ENCODE measurements around the gene SDF4.

SDF4 gene

DNA sequence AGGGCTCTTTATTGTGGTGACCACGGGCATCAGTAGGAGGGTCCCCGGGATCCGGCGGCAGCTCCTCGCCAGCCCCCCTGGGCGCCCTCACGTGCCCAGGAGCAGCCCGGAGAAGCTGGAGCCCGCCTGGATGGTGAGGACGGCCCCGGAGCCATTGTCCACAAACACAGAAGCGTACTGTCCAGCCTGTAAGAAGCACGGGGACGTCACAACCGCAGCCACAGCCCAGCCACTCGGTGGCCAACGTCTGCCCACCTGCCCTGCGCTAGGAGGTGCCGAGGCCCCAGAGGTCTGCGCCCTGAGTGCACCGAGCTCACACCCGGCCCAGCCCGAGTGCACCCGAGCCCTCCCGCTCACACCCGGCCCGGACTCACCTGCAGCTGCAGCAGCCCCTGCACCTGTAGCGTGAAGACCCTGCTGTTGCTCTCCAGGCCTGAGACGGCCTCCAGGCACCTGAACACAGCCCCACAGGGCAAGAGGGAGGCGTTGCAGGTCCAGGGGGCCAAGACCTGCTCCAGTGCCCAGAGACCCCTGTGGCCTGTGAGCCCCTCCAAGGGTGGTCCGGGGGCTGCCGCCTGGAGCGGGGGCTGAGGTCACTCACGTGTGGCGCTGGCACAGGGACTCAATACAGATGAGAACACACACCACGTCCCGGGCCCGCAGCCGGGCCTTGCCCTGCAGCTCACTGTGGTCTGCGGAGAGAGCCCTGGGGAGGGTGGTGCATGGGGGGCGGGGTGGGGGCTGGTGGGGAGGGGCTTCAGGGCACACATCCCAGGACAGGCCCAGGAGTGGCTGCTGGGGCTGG lies 10.9 kb upstream of the SDF4 start:
- in situ Hi-C loops (cut with MboI; ENCODE audit: low sequenced_read_pairs): no loop called here

DNA sequence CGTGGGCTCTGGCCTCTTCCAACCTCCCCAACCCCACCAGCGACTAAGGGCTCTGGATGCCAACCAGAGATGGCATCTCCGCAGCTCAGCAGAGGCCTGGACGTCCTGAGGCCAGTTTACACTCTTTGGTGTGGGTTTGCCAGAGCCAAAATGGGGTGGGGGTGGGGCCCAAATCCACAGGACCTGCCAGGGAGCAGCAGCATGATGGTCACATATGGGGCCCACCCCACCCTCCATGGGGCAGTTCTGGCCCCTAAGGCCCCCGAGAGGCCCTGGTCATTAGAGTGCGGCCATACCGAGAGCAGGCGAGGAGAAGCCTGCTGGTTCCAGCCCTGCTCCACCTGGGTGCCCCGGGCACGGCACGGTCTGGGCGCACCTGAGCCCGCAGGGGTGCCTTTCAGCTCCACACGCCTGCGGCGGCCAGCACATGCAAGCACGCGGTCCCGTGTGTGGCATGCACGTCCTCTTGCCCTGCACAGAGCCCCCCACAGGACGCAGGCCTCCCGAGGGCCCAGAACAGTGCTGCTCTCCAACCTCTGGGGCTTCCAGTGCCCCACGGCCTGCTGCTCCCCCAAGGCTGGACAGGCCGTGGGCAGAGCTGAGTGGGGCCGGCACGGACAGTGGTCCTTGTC lies 9.9 kb upstream of the SDF4 start:
- in situ Hi-C loops (cut with MboI; ENCODE audit: low sequenced_read_pairs): no loop called here

DNA sequence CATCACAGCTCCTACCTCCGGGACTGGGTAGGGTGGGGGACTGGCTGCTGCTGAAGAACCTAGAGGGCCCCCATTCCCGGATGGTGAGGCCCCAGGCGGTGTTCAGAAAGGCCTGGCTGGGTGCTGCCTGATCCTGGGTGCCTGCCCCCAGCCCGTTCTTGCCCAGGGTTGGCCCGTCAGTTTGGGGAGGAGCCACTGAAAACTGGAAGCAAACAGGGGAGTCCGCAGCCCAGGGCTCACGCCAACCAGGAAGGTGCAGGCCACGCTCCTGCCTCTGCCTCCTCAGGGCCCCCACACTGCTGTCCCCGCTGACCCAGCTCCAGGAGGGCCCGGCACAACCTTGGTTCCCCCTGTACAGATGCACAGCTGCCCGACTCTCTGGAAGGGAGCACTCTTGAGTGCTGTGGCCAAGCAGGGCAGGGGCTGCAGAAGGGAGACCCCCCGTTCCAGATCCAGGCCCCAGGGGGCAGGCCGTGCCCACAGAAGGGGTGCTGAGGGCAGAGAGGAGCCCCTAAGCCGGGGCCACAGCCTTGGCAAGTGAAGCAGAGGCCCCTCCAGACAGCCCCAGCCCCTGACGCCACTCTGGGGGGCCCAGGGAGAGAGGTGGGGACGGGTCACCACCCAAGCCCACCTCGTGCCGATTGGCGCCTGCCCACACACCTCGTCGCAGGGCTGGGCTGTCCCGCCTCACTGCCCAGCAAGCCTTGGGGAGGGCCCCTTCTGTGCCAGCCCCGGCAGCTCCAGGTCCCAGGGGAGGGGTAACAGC lies 9.2 kb upstream of the SDF4 start:
- in situ Hi-C loops (cut with MboI; ENCODE audit: low sequenced_read_pairs): no loop called here

DNA sequence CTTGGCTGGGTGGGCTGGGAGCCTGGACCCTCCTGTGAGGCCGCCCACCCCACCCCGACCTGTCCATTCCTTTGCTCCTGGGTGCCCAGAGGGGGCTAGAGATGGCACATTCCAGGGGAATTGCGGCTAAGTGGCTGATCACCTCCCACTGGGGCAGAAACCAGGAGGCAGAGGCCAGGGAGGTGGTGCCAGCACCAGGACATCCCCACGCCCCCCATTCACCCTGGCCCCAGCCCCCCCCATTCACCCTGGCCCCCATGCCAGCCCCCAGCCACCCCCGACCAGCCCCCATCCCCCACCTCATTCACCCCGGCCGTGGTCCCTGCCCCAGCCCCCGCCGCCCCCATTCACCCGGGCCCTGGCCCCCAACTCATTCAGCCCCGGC lies 8.5 kb upstream of the SDF4 start:
- in situ Hi-C loops (cut with MboI; ENCODE audit: low sequenced_read_pairs): no loop called here

DNA sequence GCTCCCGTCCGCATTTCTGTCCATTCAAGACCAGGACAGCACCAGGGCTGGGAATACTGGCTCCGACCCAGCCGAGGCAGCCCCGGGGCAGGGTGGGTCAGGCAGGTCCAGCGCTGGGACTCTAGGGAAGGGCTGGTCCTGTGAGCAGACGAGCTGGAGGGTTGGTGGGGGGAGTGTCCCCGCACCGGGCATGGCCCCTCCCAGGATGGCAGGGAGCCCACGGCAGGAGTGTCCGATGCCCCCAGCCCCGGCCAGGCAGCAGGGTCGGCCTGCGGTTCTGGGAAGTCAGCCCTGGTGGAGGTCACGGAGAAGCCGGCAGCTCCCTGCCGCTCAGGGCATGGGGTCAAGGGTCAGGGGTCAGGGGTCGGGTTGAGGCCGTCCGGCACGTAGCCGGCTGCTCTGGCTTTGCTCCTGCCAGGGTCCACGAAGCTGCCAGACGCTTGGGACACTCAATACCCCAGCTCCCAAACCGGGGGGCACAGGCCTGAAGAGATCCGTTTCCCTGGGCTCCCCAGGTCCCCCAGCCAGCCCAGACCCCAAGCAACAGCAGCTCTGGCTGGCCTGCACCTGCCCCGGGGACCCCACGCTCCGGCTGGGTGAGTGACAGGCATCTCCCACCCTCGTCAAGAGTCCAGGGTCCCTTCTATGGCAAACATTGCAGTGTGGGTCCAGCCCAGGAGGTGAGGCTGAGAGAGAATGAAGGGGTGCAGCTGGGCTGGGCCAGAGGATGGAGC lies 8.0 kb upstream of the SDF4 start:
- in situ Hi-C loops (cut with MboI; ENCODE audit: low sequenced_read_pairs): no loop called here

DNA sequence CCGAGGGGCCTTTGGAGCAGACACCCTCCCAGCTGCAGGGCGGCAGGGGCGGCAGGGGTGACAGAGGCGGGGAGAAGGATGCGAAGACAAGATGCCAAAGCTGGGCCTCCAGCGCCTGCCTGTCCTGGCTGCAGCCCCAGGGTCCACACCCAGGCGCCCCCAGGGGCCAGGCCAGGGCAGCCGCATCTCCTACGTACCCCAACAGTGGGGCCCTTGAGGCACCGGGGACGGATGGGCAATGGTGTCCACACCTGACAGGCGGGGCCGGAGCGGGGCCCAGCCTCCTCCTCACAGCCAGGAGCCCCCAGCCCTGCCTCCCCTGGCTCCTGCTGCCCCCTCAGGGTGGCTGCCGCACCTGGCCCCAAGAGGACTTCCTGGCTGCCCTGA lies 7.4 kb upstream of the SDF4 start:
- in situ Hi-C loops (cut with MboI; ENCODE audit: low sequenced_read_pairs): no loop called here

DNA sequence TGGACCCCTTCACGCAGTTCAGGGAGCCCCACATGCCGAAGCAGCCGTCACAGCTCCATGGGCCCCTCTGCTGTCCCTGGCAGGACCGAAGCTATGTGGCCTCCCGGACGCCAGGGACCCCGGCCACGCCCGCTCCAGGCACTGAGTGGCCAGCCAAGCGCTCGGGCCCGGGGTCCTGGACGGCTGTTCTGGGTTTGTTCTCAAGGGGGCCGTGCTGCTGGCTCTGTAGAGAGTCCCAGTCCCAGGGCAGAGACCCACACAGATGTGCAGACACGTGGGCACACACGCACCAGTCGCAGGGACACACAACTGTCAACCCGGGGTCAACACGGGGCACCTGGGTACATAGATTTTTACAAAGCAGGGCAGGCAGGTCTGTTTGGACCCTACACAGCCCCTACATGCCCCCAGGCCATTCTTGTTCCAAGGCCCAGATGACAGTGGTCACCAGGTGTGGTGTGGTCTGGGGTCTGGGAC lies 6.9 kb upstream of the SDF4 start:
- in situ Hi-C loops (cut with MboI; ENCODE audit: low sequenced_read_pairs): no loop called here

DNA sequence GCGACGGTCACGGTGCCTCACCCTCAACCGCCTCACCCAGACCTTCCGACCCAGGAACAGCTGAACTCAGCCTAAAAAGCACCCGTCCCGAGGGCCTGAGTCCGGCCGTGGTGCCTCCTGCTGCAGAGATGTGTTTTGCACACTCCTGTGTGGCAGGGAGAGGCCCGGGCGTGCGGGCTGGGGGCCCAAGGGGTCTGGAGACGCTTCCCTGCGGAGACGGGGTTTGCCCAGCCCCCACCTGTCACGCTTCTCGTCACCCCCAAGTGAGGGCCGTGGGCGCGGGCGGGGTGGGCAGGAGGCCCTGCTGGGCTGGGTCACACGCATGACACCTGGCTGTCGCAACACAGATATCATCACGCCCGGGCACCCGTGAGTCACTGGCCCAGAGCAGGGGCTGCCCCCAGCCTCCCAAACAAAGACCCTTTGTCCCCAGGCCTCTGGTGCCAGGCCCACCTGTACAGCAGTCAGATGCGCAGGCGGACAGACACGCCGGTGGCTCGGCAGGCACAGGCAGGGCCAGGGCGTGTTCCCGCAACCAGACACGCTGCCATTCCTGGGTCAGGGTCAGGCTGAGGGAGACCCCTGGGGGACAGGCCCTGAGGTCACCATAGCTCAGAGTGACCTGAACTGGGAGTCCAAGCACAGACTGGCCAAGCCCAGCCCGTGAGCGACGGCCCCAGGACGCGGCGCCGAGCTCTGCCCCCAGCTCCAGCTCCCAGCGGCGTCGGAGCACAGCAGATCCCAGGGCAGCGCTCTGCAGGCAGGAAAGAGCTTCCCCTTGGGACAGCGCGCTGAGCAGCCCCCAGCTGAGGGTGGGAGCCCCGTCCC lies 6.3 kb upstream of the SDF4 start:
- in situ Hi-C loops (cut with MboI; ENCODE audit: low sequenced_read_pairs): no loop called here

DNA sequence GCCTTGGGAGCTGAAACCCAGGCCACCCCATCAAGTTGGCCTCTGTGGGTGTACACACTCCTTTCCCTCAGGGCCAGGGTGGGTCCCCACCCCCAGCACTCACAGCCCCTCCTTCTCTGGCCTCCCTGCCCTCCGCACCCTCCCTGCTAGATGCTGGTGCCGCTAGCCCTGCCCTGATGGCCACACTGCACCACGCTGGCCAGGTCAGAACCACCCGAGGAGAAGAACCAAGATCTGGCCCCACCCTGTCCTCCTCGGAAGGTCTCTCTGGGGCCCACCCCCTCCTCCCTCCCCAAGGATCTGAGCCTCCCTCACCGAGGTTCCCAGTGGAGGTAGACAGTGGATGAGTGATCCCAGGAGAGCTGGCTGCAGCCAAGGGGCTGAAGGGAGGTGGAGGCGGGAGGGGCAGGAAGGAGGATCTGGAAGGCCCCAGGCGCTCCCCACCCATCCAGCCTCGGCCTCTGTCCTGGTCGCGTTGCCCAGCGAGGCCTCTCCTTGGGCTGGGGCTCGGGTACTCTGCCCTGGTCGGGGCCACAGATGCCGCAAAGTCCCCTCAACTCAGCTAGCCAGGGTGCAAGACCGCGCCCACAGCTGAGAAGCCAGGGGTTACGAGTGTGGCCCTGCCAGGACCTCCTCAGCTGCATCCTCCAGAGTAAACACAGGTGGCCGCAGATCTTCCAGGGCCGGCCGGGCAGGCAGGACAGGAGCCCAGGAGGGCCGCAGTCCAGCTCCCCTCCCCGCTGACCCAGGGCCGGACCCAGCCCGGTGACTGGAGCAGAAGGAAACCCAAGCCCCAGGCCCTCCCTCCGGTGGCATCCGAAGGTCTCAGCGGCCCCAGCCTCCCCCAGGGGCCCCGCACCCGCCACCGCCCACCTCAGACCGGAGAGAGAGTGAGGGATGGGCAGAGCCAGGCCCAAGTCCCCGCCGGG lies 5.4 kb upstream of the SDF4 start:
- in situ Hi-C loops (cut with MboI; ENCODE audit: low sequenced_read_pairs): no loop called here

DNA sequence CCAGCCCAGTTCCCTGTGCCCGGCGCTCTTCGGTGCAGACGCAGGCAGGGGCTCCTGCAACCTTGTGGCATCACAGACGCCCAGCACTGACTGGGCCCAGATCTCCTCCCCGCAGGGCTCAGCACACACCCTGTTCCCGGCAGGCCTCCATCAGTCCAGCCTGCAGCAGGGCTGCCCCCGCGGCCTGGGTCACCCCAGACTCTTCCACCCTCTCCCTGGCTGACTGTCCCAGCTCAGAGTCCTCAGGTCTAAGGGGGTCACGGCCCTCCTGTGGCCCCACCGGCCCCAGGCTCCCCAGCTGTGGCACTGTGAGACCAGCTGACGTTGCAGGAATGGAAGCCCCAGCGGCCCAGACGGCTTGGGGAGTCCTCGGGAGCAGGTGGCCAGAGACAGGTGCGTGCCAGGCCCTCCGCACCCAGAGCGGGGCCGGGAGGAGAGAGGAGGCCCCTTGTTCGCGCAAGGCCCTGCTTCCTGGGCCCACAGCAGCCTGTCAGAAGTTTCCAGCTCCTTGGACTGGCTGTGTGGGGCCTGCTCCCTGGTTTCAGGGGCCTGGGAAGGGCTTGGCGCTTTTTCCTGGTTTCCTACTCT lies 4.5 kb upstream of the SDF4 start:
- in situ Hi-C loops (cut with MboI; ENCODE audit: low sequenced_read_pairs): no loop called here

DNA sequence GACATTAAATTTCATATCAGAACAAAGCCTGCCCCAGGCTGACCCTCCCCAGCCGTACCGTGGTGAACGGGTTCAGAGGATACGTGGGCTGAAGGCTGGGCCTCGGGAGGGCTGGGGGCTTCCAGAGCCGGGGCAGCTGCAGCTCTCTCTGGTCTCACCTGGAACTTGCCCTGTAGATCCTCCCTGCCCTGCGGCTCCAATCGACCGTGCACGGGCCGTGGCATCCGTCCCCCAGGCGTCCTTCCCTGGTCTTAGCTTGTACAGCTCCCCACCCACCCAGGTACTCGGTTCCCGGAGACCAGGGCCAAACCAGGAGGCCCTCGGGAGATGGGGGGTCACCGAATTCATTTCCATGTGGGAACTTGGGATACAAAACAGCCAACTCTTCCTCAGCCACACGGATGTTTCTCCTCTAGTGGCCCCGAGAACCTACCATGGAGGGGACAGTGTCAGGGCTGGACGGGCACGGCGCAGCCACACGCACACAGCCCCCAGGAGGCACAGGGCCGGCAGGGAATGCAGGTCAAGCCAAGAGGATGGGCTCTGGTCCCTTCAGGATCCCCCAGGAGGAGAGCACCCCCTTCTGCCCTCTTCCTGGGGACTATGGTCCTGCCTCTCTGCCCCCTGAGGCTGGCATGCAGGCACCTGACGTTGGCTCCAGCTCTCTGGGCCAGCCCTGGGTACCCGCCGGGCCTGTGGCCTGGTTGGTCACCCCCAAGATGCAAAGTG lies 3.4 kb upstream of the SDF4 start:
- in situ Hi-C loops (cut with MboI; ENCODE audit: low sequenced_read_pairs): no loop called here

DNA sequence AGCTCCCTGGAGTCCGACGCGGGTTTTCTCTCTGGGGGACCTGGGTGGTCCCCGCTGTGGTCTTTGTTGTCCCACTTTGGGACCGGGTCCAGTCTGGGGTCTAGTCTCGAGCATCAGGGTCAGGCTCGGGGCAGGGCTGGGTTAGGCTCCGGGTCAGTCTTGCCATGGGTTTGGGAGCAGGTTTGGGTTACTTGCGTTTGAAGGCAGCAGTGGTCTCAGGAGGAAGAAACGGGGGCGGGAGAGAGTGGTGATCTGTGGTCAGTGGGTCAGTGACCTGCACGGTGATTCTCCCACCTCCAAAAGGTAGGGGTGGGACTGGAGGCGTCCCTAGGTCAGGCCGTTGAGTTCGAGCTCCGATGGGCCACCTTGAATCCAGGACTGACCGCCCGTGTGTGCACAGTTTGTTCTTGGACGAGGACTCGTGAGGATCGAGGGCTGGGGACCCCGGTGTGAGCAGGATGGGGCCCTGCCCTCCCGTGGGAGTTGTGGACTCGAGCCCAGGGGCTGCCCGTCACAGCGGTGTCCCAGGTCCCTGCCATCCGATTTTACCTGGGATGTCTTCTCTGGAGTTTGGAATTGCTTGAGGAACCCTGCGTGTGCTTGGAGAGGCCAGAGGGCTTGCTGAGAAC lies 2.5 kb upstream of the SDF4 start:
- in situ Hi-C loops (cut with MboI; ENCODE audit: low sequenced_read_pairs): no loop called here

DNA sequence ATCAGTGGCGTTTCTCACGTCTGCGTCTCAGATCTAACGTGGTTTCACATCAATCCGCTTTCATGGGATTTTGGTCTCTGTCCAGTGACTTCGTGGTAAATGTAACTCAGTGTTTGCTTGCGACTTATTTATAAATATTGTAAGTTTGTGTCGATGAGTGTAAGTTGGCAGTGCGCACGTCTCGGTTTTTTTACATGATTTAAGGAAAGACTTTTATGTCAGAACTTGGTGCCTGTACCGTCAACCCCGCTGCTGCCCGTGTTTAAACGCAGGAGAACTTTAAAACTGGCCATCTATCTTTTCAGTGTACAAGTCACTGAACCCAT lies 1.7 kb upstream of the SDF4 start:
- in situ Hi-C loops (cut with MboI; ENCODE audit: low sequenced_read_pairs): no loop called here

DNA sequence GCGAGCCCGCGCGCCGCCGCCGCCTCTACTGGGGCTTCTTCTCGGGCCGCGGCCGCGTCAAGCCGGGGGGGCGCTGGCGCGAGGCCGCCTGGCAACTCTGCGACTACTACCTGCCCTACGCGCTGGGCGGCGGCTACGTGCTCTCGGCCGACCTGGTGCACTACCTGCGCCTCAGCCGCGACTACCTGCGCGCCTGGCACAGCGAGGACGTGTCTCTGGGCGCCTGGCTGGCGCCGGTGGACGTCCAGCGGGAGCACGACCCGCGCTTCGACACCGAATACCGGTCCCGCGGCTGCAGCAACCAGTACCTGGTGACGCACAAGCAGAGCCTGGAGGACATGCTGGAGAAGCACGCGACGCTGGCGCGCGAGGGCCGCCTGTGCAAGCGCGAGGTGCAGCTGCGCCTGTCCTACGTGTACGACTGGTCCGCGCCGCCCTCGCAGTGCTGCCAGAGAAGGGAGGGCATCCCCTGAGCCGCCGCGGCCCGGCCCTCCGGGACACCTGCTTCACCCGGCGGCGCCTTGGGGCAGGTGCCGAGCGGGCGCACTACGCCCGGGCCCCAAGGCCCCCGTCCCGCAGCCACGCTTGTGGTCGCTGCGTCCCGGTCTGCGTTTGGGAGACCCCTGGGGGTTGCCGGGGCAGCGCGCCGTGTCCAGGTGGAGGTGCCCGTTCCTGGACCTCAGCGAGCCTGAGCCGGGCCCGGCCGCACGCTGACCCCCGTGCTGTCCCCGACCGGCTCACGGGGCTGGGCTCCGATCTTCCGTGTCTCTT lies 1.2 kb upstream of the SDF4 start:
- in situ Hi-C loops (cut with MboI; ENCODE audit: low sequenced_read_pairs): no loop called here

DNA sequence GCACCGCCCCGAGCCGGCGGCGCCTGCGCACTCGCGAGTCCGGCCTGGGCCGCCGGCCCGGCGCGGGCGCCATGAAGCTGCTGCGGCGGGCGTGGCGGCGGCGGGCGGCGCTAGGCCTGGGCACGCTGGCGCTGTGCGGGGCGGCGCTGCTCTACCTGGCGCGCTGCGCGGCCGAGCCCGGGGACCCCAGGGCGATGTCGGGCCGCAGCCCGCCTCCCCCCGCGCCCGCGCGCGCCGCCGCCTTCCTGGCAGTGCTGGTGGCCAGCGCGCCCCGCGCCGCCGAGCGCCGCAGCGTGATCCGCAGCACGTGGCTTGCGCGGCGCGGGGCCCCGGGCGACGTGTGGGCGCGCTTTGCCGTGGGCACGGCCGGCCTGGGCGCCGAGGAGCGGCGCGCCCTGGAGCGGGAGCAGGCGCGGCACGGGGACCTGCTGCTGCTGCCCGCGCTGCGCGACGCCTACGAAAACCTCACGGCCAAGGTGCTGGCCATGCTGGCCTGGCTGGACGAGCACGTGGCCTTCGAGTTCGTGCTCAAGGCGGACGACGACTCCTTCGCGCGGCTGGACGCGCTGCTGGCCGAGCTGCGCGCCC lies 501 bp upstream of the SDF4 start, which contains the start of gene B3GALT6:
Gene B3GALT6, plus strand, starts transcription at position 30 of the 588 bp plus-strand sequence. Its CDS starts 42 bp downstream, at position 72.
- in situ Hi-C loops (cut with MboI; ENCODE audit: low sequenced_read_pairs): no loop called here

DNA sequence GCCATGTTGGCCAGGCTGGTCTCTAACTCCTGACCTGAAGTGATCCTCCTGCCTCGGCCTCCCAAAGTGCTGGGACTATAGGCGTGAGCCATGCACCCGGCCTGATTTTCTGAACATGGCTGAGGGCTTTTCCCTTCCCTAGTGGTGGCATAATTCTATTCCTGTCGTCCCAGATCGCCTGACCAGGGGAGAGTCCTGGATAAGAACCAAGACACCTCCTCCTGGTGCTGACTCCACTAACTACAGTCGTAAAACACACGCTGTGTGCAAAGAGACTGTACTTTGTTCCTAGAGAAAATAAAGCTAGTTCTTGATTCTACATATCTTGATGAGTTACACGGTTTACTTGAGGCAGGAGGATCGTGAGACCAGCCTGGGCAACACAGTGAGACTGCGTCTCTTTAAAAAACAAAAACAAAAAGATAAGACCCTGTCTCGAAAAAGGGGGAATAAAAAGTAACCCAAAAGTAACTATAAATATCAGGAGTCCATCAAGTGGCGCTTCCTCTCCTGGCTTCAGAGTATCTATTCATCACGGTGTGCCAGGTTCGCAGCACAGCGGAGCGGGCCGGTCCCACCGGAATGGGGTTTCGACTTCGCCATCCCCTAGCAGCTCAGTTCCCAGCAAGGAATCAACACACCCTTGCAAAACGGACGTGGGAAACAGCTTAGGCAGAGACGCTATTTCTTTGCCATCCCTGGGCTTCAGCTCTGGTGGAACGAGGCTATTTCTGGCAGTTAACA lies 973 bp downstream of the SDF4 start:
- in situ Hi-C loops (cut with MboI; ENCODE audit: low sequenced_read_pairs): no loop called here

Data from HL-60/S4 (cell line).